ENCODE results near the gene LURAP1L. TPM values are rescaled to one million over a fixed set of nuclear protein-coding genes. Genes with fewer than 3 reads are reported as not detected.
A peak's percentile ranks its signal among the peaks of the same experiment; 100 is the strongest.

LURAP1L gene
- total RNA-seq, 1 experiment from 2014 or later: 0.90 TPM

- no peaks in the 10 kb centered on the region for H3K27me3 ChIP-seq (ENCODE audit: control insufficient read depth, insufficient read depth, low read length)
- no peak for DNase-seq
- H3K4me3 ChIP-seq (ENCODE audit: insufficient read depth, low read depth, low read length): no peak overlapping the region
- H3K36me3 ChIP-seq (replicated peaks; ENCODE audit: control insufficient read depth, insufficient read depth, low read length): no peaks in the 10 kb centered on the region
Observed at GRCh38 chr9:12813960-12814876, 39.4 kb downstream of the LURAP1L start.

DNA sequence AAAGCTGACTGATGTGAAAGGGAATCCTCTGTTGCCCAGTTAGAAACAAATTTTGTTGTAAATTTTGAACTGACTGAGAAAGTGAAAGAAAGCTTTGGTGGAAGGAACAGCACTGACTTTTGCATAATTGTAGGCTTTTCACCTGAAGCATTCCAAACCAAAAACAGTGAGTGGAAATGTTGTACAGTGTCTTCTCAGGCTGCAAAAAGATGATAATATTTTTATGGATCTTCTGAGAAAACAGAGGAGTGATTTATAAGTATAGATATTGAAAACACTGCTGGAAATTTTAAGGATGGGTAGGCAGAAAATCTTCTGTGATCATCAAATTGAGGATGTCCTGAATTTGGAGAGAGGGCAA is 40.0 kb downstream of the LURAP1L start:
- no peaks in the 10 kb centered on the region for H3K27me3 ChIP-seq (ENCODE audit: control insufficient read depth, insufficient read depth, low read length)
- no peaks in the 10 kb centered on the region for H3K36me3 ChIP-seq (replicated peaks; ENCODE audit: control insufficient read depth, insufficient read depth, low read length)
- no peak for DNase-seq
- no peak overlapping the region for H3K4me3 ChIP-seq (ENCODE audit: insufficient read depth, low read depth, low read length)

DNA sequence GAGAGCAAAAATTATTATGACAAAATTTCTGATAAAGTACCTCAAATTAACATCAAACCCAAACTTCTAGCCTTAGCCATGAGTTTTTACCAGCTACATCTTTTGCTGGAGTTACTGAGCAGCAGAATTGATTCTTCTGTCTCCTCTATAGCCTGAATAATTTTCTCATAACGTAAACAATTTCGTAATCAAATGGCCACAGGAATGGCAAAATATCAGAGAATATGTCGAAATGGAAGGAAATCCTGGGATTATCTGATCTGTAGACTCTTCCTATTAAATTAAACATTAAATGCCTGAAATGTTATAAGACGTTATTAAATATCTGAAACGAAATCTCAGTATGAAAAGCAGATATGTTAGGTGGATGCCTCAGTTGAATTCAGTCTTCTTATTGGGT is 41.1 kb downstream of the LURAP1L start:
- Histone ChIP-seq H3K27me3 (ENCODE audit: control insufficient read depth, insufficient read depth, low read length) (no peaks in the 10 kb centered on the region), H3K4me3 (ENCODE audit: insufficient read depth, low read depth, low read length) (no peak overlapping the region), H3K36me3 (replicated peaks; ENCODE audit: control insufficient read depth, insufficient read depth, low read length) (no peaks in the 10 kb centered on the region)
- no peak for DNase-seq

- Histone ChIP-seq H3K36me3 (replicated peaks; ENCODE audit: control insufficient read depth, insufficient read depth, low read length) (no peaks in the 10 kb centered on the region), H3K4me3 (ENCODE audit: insufficient read depth, low read depth, low read length) (no peak overlapping the region), H3K27me3 (ENCODE audit: control insufficient read depth, insufficient read depth, low read length) (no peaks in the 10 kb centered on the region)
- DNase-seq: no peak
Observed at GRCh38 chr9:12816656-12817101, 41.9 kb downstream of the LURAP1L start.

GRCh38 chr9:12817702-12818101 is 42.9 kb downstream of the LURAP1L start:
- Histone ChIP-seq H3K4me3 (ENCODE audit: insufficient read depth, low read depth, low read length) (no peak overlapping the region), H3K36me3 (replicated peaks; ENCODE audit: control insufficient read depth, insufficient read depth, low read length) (no peaks in the 10 kb centered on the region), H3K27me3 (ENCODE audit: control insufficient read depth, insufficient read depth, low read length) (no peaks in the 10 kb centered on the region)
- no peak for DNase-seq

DNA sequence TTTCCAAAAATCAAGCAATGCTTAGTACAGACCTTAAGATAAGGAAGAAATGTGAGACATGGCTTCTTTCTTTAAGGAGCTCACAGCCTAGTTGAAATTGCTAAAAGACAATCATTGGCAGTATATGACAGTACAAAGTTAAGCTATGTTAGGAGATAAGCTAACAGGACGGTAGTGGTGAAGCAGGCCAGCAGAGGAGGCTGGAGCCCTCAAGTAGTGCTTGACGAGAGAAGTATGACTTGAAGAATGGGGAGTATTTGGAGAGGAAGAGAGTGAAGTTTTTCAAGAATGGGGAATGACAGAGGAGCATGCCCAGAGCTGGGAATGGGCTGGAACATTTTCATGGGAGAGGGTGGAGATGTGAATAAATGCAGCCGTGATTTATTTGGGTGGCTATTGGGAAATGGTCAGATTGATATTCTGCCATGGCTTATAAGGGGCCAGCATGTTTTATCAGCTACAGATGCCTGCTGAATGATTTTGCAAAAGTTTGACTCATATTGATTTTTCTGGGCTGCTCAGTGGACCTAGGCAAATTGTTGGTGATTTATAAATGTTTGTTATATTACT is 43.7 kb downstream of the LURAP1L start:
- Histone ChIP-seq H3K36me3 (replicated peaks; ENCODE audit: control insufficient read depth, insufficient read depth, low read length) (no peaks in the 10 kb centered on the region), H3K27me3 (ENCODE audit: control insufficient read depth, insufficient read depth, low read length) (no peaks in the 10 kb centered on the region), H3K4me3 (ENCODE audit: insufficient read depth, low read depth, low read length) (no peak overlapping the region)
- DNase-seq: peak; percentile 9

- DNase-seq: peak; percentile 21
- Histone ChIP-seq H3K27me3 (ENCODE audit: control insufficient read depth, insufficient read depth, low read length) (no peaks in the 10 kb centered on the region), H3K4me3 (ENCODE audit: insufficient read depth, low read depth, low read length) (no peak overlapping the region), H3K36me3 (replicated peaks; ENCODE audit: control insufficient read depth, insufficient read depth, low read length) (no peaks in the 10 kb centered on the region)
Observed at GRCh38 chr9:12819436-12820185, 44.8 kb downstream of the LURAP1L start.

DNA sequence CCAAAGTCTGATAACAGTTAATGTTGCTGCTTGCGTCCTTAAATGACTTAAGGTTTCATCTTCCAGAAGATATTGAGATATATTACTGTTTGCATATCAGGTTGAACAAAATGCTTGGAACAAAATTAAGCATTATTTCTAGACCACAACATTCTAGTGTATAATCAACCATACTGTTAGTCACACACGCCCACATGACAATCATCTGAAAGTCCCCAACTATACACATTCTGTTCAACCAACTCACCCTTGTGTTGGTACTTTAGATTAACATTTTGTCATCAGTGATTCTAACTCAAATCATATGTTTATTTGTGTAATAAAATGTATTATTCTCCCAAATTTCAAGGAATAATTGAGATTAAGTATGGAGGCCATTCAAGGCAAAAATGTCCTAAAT is 47.3 kb downstream of the LURAP1L start:
- no peak for DNase-seq

GRCh38 chr9:12826924-12827565 is 52.2 kb downstream of the LURAP1L start:
- H3K36me3 ChIP-seq (replicated peaks; ENCODE audit: control insufficient read depth, insufficient read depth, low read length): no peaks in the 10 kb centered on the region
- no peak for DNase-seq
- no peak overlapping the region for H3K4me3 ChIP-seq (ENCODE audit: insufficient read depth, low read depth, low read length)
- no peaks in the 10 kb centered on the region for H3K27me3 ChIP-seq (ENCODE audit: control insufficient read depth, insufficient read depth, low read length)

More for the DNA sequence above, 47.3 kb downstream of the LURAP1L start:
- Histone ChIP-seq H3K27me3 (ENCODE audit: control insufficient read depth, insufficient read depth, low read length) (no peaks in the 10 kb centered on the region), H3K4me3 (ENCODE audit: insufficient read depth, low read depth, low read length) (no peak overlapping the region), H3K36me3 (replicated peaks; ENCODE audit: control insufficient read depth, insufficient read depth, low read length) (no peaks in the 10 kb centered on the region)

GRCh38 chr9:12833701-12834100 is 58.9 kb downstream of the LURAP1L start:
- Histone ChIP-seq H3K36me3 (replicated peaks; ENCODE audit: control insufficient read depth, insufficient read depth, low read length) (no peaks in the 10 kb centered on the region), H3K4me3 (ENCODE audit: insufficient read depth, low read depth, low read length) (no peak overlapping the region), H3K27me3 (ENCODE audit: control insufficient read depth, insufficient read depth, low read length) (no peaks in the 10 kb centered on the region)
- DNase-seq: no peak

DNA sequence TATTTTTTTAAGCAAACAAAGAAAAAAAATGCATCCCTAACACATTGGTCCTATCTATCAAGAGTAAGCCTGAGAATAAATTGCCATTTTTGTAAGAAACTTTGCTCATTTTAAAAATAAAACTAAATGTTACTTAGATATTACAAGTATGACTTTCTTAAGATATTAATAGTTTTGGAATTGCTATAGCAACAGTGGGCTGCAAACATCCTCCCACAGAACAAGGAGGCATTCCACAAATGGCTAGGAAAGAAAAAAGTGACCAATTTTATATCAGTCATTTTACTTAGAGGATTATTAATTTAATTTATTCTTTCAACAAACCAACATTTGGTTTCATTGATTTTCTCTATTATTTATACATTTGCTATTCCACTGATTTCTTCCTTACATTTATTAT is 63.7 kb downstream of the LURAP1L start:
- Histone ChIP-seq H3K4me3 (ENCODE audit: insufficient read depth, low read depth, low read length) (no peak overlapping the region), H3K27me3 (ENCODE audit: control insufficient read depth, insufficient read depth, low read length) (no peaks in the 10 kb centered on the region), H3K36me3 (replicated peaks; ENCODE audit: control insufficient read depth, insufficient read depth, low read length) (no peaks in the 10 kb centered on the region)
- DNase-seq: no peak

- Histone ChIP-seq H3K27me3 (ENCODE audit: control insufficient read depth, insufficient read depth, low read length) (no peaks in the 10 kb centered on the region), H3K36me3 (replicated peaks; ENCODE audit: control insufficient read depth, insufficient read depth, low read length) (no peaks in the 10 kb centered on the region), H3K4me3 (ENCODE audit: insufficient read depth, low read depth, low read length) (no peak overlapping the region)
- no peak for DNase-seq
Observed at GRCh38 chr9:12843735-12844134, 68.9 kb downstream of the LURAP1L start.

GRCh38 chr9:12846035-12846434 is 71.2 kb downstream of the LURAP1L start:
- no peak for DNase-seq
- Histone ChIP-seq H3K4me3 (ENCODE audit: insufficient read depth, low read depth, low read length) (no peak overlapping the region), H3K36me3 (replicated peaks; ENCODE audit: control insufficient read depth, insufficient read depth, low read length) (no peaks in the 10 kb centered on the region), H3K27me3 (ENCODE audit: control insufficient read depth, insufficient read depth, low read length) (no peaks in the 10 kb centered on the region)

- Histone ChIP-seq H3K36me3 (replicated peaks; ENCODE audit: control insufficient read depth, insufficient read depth, low read length) (no peaks in the 10 kb centered on the region), H3K27me3 (ENCODE audit: control insufficient read depth, insufficient read depth, low read length) (no peaks in the 10 kb centered on the region), H3K4me3 (ENCODE audit: insufficient read depth, low read depth, low read length) (no peak overlapping the region)
- DNase-seq: no peak
Observed at GRCh38 chr9:12847561-12847960, 72.7 kb downstream of the LURAP1L start.
